Stimulated activated CD4-positive, alpha-beta T cell treated with anti-CD3 and anti-CD28 coated beads, Interleukin-1b, Interleukin-23, amount 100 ng/mL, for 24 hours (primary cell): ENCODE results near the gene FAM222A.
A peak's percentile ranks its signal among the peaks of the same experiment; 100 is the strongest.

Experiments used
- DNase-seq, 4 experiments: peaks; one replicate each; pipeline ENCODE4 v3.0.0-alpha.2; 2020; ENCODE audit warnings: low read depth in 4 of 4, low spot score in 1 of 4

The FAM222A gene

GRCh38 chr12:109713187-109714070 is at the start of gene FAM222A:
TSS of gene FAM222A (plus strand) at chr12:109713825. CDS start at chr12:109744147, 30,322 bp downstream.
- DNase-seq: peak; percentile 89 to 95 (median 91)

- DNase-seq: no peak
These were observed 49.2 kb upstream of the FAM222A start for GRCh38 chr12:109664402-109664801.

DNA sequence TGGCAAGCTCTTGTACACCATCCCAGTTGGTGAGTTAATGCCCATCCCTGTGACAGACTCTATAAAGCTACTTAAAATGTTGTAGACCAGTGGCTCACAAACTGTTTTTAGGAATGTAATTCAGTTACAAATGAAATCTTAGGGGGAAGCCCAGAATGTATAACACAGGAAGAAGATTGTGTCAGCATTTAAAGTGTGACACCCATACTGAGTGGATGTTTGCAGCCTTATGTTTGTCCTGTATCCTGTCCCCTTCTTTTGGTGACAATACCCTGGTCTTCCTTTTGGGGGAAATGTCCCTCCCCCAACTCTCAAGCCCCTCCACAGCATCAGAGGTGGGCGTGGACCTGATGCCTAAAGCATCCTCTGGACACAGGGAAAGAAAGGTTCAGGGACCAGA is 47.6 kb upstream of the FAM222A start:
- no peak for DNase-seq

- no peak for DNase-seq
These were observed 42.9 kb upstream of the FAM222A start for GRCh38 chr12:109670731-109671130.

DNA sequence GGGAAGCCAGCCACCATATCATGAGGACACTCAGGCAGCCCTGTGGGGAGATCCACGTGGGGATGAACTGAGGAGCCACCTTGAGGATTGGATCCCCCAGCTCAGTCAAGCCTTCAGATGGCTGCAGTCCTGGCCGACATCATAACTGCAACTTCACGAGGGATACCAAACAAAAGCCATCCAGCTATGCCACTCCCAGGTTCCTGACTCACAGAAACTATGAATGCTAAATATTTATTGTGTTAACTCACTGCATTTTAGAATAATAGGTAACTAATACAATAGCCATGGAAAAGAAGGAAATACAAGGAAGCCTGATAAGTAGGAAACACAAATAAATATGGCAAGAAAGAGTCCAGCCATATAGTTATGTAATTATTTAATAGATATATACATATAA is 42.1 kb upstream of the FAM222A start:
- no peak for DNase-seq

DNA sequence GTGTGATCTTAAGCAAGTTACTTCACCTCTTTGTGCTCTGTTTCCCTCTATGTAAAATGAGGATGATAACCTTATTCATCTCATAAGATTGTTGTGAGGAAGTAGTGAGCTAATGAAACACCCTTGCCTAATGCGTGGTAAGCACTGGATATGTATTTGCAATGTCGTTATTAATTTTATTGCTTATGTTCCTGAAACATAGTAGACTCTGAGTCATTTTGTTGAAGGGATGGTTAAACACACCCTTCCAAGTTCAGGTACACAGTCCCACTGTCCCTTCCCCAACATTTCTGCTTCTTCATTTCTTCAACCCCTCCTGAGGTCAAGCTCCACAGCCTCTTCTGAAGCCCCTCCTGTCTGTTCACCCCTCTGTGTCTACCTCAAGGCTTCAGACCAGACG is 40.2 kb upstream of the FAM222A start:
- DNase-seq: no peak

- no peak for DNase-seq
These were observed 39.7 kb upstream of the FAM222A start for GRCh38 chr12:109673884-109674283.

DNA sequence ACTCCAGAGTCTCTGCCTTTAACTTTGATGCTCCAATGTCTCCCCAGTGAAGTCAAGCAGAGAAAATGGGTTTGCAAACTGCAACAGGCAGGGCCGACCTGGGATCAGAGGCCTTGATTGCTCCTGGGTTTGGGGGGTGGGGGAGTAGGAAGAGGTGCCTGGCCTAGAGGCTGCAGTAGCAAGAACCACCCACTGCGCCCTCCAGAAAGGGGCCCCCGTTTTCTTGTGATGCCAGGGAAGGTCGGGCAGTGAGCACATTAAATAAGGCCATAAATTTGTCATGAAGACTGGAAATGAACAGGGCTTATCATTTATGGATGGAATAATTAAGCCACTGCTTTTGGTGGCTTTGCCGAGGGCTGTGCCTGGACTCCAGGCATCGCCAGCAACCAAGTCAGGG is 38.2 kb upstream of the FAM222A start:
- no peak for DNase-seq

DNA sequence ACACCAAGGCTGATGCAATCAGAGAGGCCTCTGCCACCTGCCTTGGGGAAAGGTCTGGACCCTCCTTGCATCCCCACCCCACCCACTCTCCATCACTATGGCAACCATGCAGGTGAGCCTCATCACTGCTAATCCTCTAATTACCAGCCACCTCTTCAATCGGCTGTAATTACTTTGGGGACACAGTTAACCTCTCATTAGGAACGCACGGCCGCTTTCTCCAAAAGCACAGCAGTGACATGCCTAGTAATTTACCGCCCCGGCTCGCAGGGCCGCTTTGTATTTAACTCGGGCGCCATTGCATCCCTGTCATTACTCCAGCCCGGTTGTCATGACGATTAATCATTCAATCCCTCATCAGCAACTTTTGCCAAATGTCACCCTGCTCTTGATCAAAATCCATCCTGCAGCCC is 36.3 kb upstream of the FAM222A start:
- DNase-seq: no peak

GRCh38 chr12:109678719-109679118 is 34.9 kb upstream of the FAM222A start:
- no peak for DNase-seq

GRCh38 chr12:109679501-109680263 is 33.9 kb upstream of the FAM222A start:
- DNase-seq: no peak

DNA sequence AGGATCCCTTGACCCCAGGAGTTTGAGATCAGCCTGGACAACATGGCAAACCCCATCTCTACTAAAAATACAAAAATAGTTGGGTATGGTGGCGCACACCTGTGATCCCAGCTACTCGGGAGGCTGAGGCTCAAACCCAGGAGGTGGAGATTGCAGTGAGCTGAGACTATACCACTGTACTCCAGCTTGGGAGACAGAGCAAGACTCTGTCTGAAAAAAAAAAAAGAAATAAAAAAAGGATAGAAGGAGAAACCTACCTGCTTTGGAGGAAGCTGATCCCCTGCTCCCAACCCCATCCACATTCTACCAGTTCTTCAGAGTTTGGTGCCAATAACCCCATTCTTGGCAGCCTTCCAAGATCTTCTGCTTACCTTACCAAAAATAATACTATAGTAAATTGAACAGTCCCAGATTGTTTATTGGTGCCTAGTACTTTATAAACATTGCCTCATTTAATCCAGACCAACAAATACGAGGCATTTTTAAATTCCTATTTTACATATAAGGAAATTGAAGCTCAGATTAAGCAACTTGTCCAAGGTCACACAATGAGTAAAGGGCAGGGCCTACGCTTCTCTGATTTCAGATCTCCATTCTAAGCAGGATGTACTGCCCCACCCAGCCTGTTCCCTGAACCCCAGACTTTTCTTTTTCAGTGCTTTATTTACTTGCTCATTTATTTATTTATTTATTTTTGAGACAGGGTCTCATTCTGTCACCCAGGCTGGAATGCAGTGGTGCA is 33.2 kb upstream of the FAM222A start:
- no peak for DNase-seq

GRCh38 chr12:109681986-109682707 is 31.5 kb upstream of the FAM222A start:
- no peak for DNase-seq

DNA sequence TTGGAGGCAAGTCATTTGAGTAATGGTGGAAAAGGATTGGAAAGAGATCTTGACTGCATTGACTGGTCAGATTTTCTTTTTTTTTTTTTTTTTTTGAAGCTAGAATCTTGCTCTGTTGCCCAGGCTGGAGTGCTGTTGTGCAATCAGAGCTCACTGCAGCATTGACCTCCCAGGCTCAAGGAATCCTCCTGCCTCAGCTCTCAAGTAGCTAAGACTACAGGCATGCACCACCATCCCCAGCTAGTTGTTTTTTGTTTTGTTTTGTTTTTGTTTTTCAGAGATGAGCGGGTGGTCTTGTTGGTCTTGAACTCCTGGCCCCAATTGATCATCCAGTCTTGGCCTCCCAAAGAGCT is 30.9 kb upstream of the FAM222A start:
- no peak for DNase-seq

- no peak for DNase-seq
These were observed 30.3 kb upstream of the FAM222A start for GRCh38 chr12:109683316-109683715.

- DNase-seq: no peak
These were observed 27.8 kb upstream of the FAM222A start for GRCh38 chr12:109685574-109686447.

- DNase-seq: no peak
These were observed 27.1 kb upstream of the FAM222A start for GRCh38 chr12:109686523-109686922.

DNA sequence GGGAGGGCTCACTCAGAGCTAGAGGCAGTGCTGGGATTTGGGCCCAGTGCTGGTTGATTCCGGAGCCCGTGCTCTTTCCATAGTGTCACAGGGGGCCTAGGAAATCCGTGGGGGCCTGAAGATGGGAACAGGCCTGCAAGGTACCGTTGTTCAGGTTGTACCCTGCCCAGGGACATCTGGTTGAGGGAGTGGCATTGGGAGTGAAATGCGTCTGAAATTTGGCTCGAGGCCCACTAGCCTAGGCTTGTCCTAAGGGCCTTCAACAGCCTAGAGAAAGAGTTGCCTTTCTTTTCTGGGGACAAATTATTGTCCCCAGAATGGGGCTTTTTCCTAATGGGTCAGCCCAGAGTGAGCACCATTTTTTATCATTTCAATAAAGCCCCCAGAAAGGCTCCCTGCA is 26.4 kb upstream of the FAM222A start:
- no peak for DNase-seq

GRCh38 chr12:109689426-109689825 is 24.2 kb upstream of the FAM222A start:
- DNase-seq: no peak

GRCh38 chr12:109693160-109693559 is 20.5 kb upstream of the FAM222A start:
- no peak for DNase-seq
